GM21526 (cell line): ENCODE results near the gene KCNRG.
"Not testable (repeated sequence)": the region's sequence is repeated elsewhere in the genome, so short reads cannot be mapped to it uniquely, and the experiment has no call there.

Experiments
- ATAC-seq: cut with Tn5 transposase; IDR thresholded peaks from one replicate; pipeline ENCODE4 v1.9.1; 2021; ENCODE audit warnings: moderate library complexity; ENCODE audit not compliant: unreplicated experiment, low FRiP score

The KCNRG gene

DNA sequence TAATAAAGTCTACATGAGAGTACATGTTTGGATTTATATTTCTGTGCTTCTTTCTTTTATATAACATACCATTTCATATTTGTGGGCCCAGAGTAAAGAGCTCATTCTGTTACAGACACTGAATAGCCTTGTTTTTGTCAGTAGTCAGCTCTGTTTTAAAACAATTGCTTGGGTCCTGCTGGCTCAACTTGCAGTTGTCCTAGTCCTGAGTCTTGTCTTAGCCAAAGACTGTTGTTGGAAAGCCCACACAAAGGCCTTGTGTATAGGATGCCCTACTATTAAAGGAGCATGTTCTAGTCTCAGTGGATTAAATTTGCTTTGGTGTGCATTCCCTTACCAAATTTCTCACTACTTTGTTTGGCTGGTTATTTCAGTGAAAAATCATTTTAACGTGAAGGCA is 3.8 kb upstream of the KCNRG start:
- no peak for ATAC-seq

GRCh38 chr13:50012396-50013169 is 2.7 kb upstream of the KCNRG start:
- ATAC-seq, result no peak

DNA sequence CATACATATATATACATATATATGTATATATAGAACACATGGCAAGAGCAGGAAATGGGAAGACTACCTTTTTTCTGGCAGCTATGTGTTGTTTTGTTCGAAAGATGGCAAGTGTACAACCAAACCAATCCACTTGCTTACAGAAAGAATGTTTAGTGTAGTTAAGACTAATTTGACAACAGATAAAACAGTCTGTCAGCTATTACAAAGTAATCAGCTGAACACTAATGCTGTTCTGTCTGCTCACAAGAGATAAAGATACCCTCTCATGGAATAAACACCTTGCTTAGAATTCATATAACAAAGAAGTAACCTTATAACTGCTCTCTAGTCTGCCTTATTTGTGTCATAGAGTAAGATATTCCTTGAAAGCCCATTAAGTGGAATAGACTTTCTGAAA is 858 bp upstream of the KCNRG start:
- no peak for ATAC-seq

GRCh38 chr13:50015750-50016149 is 506 bp downstream of the KCNRG start:
- no peak for ATAC-seq

DNA sequence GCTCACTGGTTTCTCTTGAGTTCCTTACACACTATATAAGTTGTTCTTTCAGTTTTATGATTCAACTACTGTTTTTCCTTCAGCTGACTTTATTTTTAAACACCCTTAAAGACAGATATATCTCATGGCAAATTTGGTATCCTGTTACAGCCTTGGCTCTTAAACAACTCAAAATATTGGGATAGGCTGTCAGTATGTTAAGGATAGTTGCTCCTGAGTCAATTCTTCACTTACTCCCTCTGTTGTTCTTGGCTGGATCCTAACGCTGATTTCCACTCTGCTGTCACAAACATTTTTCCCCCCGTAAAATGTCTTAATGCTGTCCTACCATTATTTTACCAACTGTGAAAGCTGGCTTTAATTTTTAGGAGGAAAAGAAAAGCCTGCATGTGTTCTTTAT is 1.2 kb downstream of the KCNRG start:
- no peak for ATAC-seq

DNA sequence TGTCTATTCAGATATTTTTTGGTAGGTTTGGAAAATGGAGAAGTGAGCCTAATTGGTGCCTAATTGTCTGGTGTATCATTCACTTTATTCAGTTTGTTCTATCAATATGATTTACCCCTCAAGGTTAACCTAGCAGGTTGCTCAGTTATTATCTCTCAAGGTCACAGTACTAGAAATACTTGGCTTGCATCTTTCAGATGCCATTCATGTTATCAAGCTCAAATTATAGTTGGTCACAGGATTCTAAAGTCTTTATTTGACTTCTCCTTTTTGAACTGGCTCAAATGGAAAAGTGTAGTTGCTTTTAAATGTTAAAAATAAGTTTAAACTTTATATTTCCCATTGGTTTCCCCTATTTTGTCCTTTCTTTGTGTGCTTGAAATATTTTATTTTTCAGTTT is 2.6 kb downstream of the KCNRG start:
- ATAC-seq, result no peak

- no peak for ATAC-seq
These were observed 10.2 kb downstream of the KCNRG start for GRCh38 chr13:50025436-50025835.

- peak; percentile 99 for ATAC-seq
These were observed 11.7 kb downstream of the KCNRG start for GRCh38 chr13:50026788-50027473.

- no peak for ATAC-seq
These were observed 15.1 kb downstream of the KCNRG start for GRCh38 chr13:50030315-50030714.

- no peak for ATAC-seq
These were observed 18.5 kb downstream of the KCNRG start for GRCh38 chr13:50033725-50034124.

DNA sequence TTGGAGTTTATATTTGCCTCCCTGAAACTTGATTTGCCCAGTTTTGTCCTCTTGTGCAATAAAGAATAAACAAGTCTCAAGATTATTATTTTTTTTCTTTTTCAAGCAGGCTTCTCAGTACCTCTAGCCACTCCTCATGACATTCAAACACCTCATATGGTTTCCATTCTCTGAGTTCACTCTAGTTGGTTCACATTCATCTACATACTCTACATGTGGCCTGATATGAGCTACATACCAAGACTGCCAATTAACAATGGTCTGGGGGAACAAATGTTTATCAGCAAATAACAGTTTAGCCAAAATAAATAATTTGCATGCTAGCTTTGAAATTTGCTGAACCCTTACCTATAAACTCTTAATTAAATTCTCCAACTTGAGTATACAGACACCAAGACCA is 22.5 kb downstream of the KCNRG start:
- ATAC-seq, result no peak

GRCh38 chr13:50038266-50038665 is 23.0 kb downstream of the KCNRG start:
- no peak for ATAC-seq

DNA sequence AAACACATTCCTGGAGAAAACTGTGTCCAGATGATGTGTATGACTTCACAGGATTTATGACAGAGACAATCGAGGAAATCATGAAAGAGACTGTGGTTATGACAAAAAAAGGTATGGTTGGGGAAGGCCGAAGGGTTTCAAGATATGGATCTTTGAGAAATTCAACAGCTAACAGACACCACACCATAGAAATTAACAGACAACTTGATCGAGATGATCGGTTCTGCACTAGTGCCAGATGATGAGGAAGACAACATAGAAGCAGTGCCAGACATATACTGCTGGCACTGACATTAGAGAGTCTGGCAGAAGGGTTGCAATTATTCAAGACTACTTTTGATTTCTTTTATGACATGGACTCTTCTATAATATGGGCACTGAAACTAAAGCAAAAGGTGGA is 37.2 kb downstream of the KCNRG start:
- no peak for ATAC-seq

GRCh38 chr13:50053844-50054243 is 38.6 kb downstream of the KCNRG start:
- ATAC-seq, result no peak

- ATAC-seq, result no peak
These were observed 40.2 kb downstream of the KCNRG start for GRCh38 chr13:50055454-50055853.

DNA sequence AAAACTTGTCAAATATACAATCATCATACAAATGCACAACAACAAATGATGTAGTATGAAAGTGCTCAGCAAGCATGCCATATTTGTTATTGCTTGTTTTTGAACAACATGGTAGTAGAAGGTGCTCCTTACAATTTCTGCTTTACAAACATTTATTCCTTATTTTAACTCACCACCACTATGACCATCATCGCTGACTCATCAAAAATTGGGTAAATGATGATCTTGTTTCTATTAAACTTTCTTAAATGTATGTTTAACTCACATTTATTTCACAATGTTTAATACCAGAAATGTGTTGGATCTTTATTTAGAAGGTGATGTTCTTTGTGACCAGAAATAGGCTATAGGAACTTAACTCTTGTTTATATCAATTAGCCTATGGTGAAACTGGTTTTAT is 45.5 kb downstream of the KCNRG start:
- ATAC-seq, result no peak

GRCh38 chr13:50062336-50062735 is 47.1 kb downstream of the KCNRG start:
- ATAC-seq, result not testable (repeated sequence)

DNA sequence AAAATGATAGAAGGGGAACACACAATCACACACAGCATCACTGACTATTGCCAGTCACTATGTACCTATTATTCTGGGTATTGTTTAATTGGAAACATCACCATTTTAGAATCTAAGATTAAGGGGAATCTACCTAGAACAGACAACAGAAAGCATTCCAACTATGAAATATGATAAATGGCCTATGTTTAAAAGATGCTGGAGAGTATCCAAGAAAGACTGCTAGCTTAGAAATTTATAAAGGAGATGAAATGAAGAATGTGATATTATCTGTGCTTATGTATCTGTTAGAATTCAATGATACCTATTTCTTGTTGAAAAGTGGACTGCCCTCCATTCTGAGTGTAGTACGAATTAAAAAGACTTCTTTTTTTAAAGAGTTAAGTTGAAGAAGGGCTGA is 50.5 kb downstream of the KCNRG start:
- ATAC-seq, result no peak

DNA sequence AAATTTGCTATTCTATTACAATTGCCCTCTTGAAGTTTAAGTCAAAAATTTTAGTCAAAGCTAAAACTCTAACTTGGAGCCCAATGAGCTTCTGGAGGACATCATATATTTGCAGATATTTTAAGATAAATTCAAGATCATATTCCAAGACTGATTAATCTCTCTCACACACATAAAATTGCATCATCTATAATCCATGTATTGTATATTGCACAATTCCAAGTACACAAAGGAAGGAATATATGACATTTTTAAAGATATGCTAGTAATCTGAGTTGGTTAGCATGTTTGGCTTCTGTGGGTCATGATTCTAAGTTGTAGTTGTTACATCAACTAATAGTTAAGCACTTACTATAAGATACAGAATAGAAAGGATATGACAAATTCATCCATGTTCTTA is 53.3 kb downstream of the KCNRG start:
- ATAC-seq, result no peak

GRCh38 chr13:50069261-50069660 is 54.0 kb downstream of the KCNRG start:
- no peak for ATAC-seq

DNA sequence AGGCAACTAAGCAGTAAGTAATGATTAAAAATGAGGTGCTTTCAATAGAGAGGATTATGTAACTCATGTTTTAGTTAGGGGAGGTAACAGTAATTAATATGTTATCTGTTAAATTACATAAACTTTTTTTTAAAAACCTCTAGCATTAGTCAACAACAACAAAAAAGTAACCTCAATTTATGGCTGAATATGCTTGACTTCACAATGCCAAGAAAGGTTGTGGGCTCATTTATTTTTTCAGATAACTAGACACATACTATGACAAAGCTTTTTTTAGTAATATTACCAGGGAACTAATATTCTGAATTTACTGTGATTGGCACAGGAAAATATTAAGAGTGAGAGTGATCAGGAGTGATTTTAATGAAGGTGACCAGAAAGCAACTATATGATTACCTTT is 54.9 kb downstream of the KCNRG start:
- ATAC-seq, result no peak
